ENCODE results near the gene SLC25A17.

Gene SLC25A17

DNA sequence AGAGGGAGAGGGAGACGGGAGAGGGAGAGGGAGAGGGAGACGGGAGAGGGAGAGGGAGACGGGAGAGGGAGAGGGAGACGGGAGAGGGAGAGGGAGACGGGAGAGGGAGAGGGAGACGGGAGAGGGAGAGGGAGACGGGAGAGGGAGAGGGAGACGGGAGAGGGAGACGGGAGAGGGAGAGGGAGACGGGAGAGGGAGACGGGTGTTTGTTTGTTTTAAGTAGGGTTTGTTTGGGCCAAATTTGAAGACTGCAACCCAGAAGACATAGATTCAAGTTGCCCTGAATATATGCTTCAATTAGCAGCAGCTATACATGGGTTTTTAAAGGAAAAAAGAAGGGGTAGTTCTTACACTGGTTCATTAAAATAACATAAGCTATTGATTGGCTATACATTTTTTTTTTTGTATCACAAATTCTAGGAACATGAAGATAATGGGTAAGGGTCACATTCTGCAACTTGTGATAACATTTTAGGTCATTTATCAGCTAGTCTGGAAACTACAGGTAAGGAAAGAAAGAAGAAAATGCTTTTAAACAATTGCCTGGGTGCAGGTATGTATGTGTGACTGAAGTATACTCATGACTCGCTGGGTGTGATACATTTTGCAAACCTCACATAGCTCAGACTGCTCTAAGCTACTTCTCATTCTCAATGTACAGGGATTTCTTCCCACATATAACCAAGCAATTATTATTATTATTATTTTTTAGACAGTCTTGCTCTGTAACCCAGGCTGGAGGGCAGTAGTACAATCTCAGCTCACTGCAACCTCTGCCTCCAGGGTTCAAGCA, 72.5 kb downstream of the SLC25A17 start:
- no peak overlapping the region for H2AFZ ChIP-seq (ENCODE audit: low read depth, low read length)
- H3K4me2 ChIP-seq (ENCODE audit: low read length), result no peak overlapping the region

DNA sequence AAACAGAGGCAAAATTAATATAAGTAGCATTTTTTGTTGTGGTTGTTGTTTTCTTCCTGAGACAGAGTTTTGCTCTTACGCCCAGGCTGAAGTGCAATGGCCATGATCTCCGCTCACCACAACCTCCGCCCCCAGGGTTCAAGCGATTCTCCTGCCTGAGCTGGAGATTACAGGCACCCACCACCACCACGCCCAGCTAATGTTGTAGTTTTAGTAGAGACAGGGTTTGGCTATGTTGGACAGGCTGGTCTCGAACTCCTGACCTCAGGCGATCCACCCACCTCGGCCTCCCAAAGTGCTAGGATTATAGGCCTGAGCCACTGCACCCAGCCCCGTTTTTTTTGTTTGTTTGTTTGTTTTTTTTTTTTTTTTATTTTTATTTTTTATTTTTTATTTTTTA, 75.4 kb downstream of the SLC25A17 start:
- H3K4me2 ChIP-seq (ENCODE audit: low read length), result no peak overlapping the region
- no peaks in the 10 kb centered on the region for H3K27me3 ChIP-seq (ENCODE audit: low read depth, low read length)
- no peaks in the 10 kb centered on the region for H3K9me3 ChIP-seq (ENCODE audit: insufficient read depth, low read length)
- no peaks in the 10 kb centered on the region for H3K79me2 ChIP-seq (ENCODE audit: low read length)
- H3K4me3 ChIP-seq (ENCODE audit: low read length), result no peak overlapping the region
- no peaks in the 10 kb centered on the region for H3K36me3 ChIP-seq (replicated peaks; ENCODE audit: low read depth, low read length)
- H2AFZ ChIP-seq (ENCODE audit: low read depth, low read length), result no peak overlapping the region
- TF ChIP-seq, protein P1, sequence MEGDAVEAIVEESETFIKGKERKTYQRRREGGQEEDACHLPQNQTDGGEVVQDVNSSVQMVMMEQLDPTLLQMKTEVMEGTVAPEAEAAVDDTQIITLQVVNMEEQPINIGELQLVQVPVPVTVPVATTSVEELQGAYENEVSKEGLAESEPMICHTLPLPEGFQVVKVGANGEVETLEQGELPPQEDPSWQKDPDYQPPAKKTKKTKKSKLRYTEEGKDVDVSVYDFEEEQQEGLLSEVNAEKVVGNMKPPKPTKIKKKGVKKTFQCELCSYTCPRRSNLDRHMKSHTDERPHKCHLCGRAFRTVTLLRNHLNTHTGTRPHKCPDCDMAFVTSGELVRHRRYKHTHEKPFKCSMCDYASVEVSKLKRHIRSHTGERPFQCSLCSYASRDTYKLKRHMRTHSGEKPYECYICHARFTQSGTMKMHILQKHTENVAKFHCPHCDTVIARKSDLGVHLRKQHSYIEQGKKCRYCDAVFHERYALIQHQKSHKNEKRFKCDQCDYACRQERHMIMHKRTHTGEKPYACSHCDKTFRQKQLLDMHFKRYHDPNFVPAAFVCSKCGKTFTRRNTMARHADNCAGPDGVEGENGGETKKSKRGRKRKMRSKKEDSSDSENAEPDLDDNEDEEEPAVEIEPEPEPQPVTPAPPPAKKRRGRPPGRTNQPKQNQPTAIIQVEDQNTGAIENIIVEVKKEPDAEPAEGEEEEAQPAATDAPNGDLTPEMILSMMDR (IDR thresholded peaks at IDR 0.05; ENCODE audit: low read depth, low read length), result no peak
- no peak for TF ChIP-seq EZH2phosphoT487 (IDR thresholded peaks at IDR 0.05; ENCODE audit: low read depth)
- H4K20me1 ChIP-seq (ENCODE audit: insufficient read depth, low read length), result no peaks in the 10 kb centered on the region
- H3K4me1 ChIP-seq (ENCODE audit: low read length), result no peaks in the 10 kb centered on the region
- H3K27ac ChIP-seq (ENCODE audit: low read length), result no peak overlapping the region
- no peak overlapping the region for H3K9ac ChIP-seq (ENCODE audit: low read length)

More for the DNA sequence above, 72.5 kb downstream of the SLC25A17 start:
- H3K4me1 ChIP-seq (ENCODE audit: low read length), result no peaks in the 10 kb centered on the region
- H3K4me3 ChIP-seq (ENCODE audit: low read length), result no peak overlapping the region
- H3K9ac ChIP-seq (ENCODE audit: low read length), result no peak overlapping the region
- H3K27ac ChIP-seq (ENCODE audit: low read length), result no peak overlapping the region
- no peaks in the 10 kb centered on the region for H3K36me3 ChIP-seq (replicated peaks; ENCODE audit: low read depth, low read length)
- no peaks in the 10 kb centered on the region for H3K9me3 ChIP-seq (ENCODE audit: insufficient read depth, low read length)
- 0 out of 2 replicates have a peak, but pooled peaks cover 3% of the 10 kb centered on the region for H3K27me3 ChIP-seq (ENCODE audit: low read depth, low read length)
- H3K79me2 ChIP-seq (ENCODE audit: low read length), result no peaks in the 10 kb centered on the region
- no peak for TF ChIP-seq EZH2phosphoT487 (IDR thresholded peaks at IDR 0.05; ENCODE audit: low read depth)
- TF ChIP-seq, protein P1 (IDR thresholded peaks at IDR 0.05; ENCODE audit: low read depth, low read length), result no peak
- no peaks in the 10 kb centered on the region for H4K20me1 ChIP-seq (ENCODE audit: insufficient read depth, low read length)

DNA sequence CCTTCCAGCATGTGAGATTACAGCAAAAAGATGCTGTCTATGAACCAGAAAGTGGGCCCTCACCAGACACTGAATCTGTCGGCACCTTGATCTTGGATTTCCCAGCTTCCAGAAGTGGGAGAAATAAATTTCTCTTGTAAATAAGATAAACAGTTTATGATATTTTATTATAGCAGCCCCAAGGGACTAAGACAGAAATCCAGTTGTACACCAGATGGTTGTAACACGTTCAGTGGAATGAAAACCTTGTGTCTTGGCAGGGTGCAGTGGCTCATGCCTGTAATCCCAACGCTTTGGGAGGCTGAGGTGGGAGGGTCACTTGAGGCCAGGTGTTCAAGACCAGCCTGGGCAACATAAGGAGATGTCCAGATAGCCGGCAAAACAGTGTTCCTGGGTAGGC, 78.0 kb downstream of the SLC25A17 start:
- Histone ChIP-seq H3K27me3 (ENCODE audit: low read depth, low read length) (no peaks in the 10 kb centered on the region), H3K4me3 (ENCODE audit: low read length) (no peak overlapping the region), H3K4me2 (ENCODE audit: low read length) (no peak overlapping the region), H3K27ac (ENCODE audit: low read length) (no peak overlapping the region), H3K4me1 (ENCODE audit: low read length) (peaks cover under 1% of the 10 kb centered on the region; the same call in 1 of the 2 replicates), H3K79me2 (ENCODE audit: low read length) (no peaks in the 10 kb centered on the region), H3K36me3 (replicated peaks; ENCODE audit: low read depth, low read length) (no peaks in the 10 kb centered on the region), H4K20me1 (ENCODE audit: insufficient read depth, low read length) (no peaks in the 10 kb centered on the region), H2AFZ (ENCODE audit: low read depth, low read length) (no peak overlapping the region), H3K9ac (ENCODE audit: low read length) (no peak overlapping the region), H3K9me3 (ENCODE audit: insufficient read depth, low read length) (no peaks in the 10 kb centered on the region)
- TF ChIP-seq, protein P1 (IDR thresholded peaks at IDR 0.05; ENCODE audit: low read depth, low read length), result no peak
- no peak for TF ChIP-seq EZH2phosphoT487 (IDR thresholded peaks at IDR 0.05; ENCODE audit: low read depth)

DNA sequence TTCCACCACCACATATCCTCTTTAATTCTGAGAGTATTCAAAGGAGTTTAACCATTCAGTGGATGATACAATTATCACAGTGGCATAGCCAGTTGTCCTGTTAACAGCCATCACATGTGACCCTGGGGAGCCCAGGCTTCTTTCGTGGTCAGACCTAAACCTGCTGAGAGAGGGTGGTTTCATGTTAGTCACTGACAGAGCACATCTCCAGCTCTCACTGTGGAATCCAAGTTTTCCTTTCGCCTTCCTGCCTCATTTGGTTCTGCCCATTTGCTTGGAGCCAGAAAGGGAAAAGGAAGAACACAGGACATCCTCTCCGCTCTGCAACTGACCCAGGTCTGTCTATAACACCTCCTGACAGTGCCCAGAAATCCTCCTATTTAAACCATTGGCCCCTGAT, 79.4 kb downstream of the SLC25A17 start:
- Histone ChIP-seq H3K36me3 (replicated peaks; ENCODE audit: low read depth, low read length) (no peaks in the 10 kb centered on the region), H3K4me3 (ENCODE audit: low read length) (no peak overlapping the region), H2AFZ (ENCODE audit: low read depth, low read length) (no peak overlapping the region), H3K9ac (ENCODE audit: low read length) (no peak overlapping the region), H3K9me3 (ENCODE audit: insufficient read depth, low read length) (no peaks in the 10 kb centered on the region), H3K27ac (ENCODE audit: low read length) (no peak overlapping the region), H3K4me2 (ENCODE audit: low read length) (no peak overlapping the region), H3K4me1 (ENCODE audit: low read length) (peaks cover 3% of the 10 kb centered on the region; the same call in 1 of the 2 replicates), H3K79me2 (ENCODE audit: low read length) (no peaks in the 10 kb centered on the region), H4K20me1 (ENCODE audit: insufficient read depth, low read length) (no peaks in the 10 kb centered on the region), H3K27me3 (ENCODE audit: low read depth, low read length) (no peaks in the 10 kb centered on the region)
- TF ChIP-seq EZH2phosphoT487 (IDR thresholded peaks at IDR 0.05; ENCODE audit: low read depth), result no peak
- TF ChIP-seq, protein P1 (IDR thresholded peaks at IDR 0.05; ENCODE audit: low read depth, low read length), result no peak
